AG04450 (cell line): ENCODE results near the gene SYCN. TPM values are rescaled to one million over a fixed set of nuclear protein-coding genes. Genes with fewer than 3 reads are reported as not detected.
"Not testable (repeated sequence)": the region's sequence is repeated elsewhere in the genome, so short reads cannot be mapped to it uniquely, and the experiment has no call there.

ENCODE experiments used
- CTCF ChIA-PET: fragments of 300-600, 350-600 bp; formaldehyde crosslinking; extraction: SDS; loops from one replicate; lab custom pipeline; 2022; ENCODE audit warnings: antibody characterized with exemption, inconsistent platforms; lab: Charles Lee
- POLR2A ChIA-PET: fragments of 350-600 bp; formaldehyde crosslinking; extraction: SDS; loops from one replicate; lab custom pipeline; 2021; ENCODE audit warnings: antibody characterized with exemption, inconsistent platforms; lab: Yijun Ruan, JAX
- DNase-seq: peaks from one replicate; pipeline ENCODE4 v3.0.0-alpha.2; 2011; ENCODE audit warnings: low read depth, low spot score
- H3K27ac ChIP-seq: one replicate; pipeline ENCODE4 v1.5.1; 2012; ENCODE audit warnings: low read depth, low read length, control low read depth
- H3K27me3 ChIP-seq: one replicate; pipeline ENCODE4 v1.6.0; 2012; ENCODE audit warnings: low read length; ENCODE audit not compliant: control insufficient read depth, insufficient read depth
- H3K4me3 ChIP-seq: 2 replicates; pipeline ENCODE4 v1.5.1; 2011; ENCODE audit warnings: mild to moderate bottlenecking, low read depth, low read length, control low read depth
- H3K9me3 ChIP-seq: 2 replicates; pipeline ENCODE4 v1.5.1; 2012; ENCODE audit warnings: low read length; ENCODE audit not compliant: control insufficient read depth, insufficient read depth
- polyA plus RNA-seq: library from polyadenylated mRNA; depleted of rRNA; stranded (reverse); fragments of >200 nt; gene quantifications from 2 replicates; pipeline ENCODE4 v1.2.3, GENCODE V29; 2011
- TF ChIP-seq, protein P1 (sequence below): IDR thresholded peaks from 2 replicates; pipeline ENCODE4 v1.5.1; 2011; ENCODE audit warnings: low read depth, low read length, control low read depth, inconsistent platforms

Gene SYCN
- polyA plus RNA-seq, 1 experiment, result not detected

DNA sequence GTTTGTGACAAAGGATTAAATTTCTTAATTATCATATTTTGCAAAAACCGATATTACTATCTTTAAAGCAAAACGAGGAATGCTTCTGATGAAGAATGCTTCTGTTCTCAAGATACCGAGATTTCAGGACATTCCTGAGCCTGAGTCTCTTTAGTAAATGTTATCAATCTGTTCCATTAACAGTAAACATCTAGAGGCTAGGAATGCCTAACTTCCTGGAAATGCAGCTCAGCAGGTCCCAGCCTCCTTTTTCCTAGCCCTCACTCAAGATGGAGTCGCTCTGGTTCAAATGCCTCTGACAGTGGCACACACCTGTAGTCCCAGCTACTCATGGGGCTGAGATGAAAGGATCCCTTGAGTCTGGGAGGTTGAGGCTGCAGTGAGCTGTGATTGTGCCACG lies 47.0 kb upstream of the SYCN start:
- ChIA-PET POLR2A (no interaction called here), CTCF (interaction anchor here (0.6 kb wide), 1 partner anchor 19 kb away, joined by 3 read pairs; no protein-coding TSS in a partner anchor)
- TF ChIP-seq, protein P1, sequence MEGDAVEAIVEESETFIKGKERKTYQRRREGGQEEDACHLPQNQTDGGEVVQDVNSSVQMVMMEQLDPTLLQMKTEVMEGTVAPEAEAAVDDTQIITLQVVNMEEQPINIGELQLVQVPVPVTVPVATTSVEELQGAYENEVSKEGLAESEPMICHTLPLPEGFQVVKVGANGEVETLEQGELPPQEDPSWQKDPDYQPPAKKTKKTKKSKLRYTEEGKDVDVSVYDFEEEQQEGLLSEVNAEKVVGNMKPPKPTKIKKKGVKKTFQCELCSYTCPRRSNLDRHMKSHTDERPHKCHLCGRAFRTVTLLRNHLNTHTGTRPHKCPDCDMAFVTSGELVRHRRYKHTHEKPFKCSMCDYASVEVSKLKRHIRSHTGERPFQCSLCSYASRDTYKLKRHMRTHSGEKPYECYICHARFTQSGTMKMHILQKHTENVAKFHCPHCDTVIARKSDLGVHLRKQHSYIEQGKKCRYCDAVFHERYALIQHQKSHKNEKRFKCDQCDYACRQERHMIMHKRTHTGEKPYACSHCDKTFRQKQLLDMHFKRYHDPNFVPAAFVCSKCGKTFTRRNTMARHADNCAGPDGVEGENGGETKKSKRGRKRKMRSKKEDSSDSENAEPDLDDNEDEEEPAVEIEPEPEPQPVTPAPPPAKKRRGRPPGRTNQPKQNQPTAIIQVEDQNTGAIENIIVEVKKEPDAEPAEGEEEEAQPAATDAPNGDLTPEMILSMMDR, result no peak
- peaks cover 13% of the 10 kb centered on the region; the same call in 1 of the 2 replicates for H3K9me3 ChIP-seq
- H3K27ac ChIP-seq, result no peak overlapping the region
- no peak for DNase-seq
- H3K4me3 ChIP-seq, result no peak overlapping the region
- peaks cover 52% of the 10 kb centered on the region for H3K27me3 ChIP-seq

DNA sequence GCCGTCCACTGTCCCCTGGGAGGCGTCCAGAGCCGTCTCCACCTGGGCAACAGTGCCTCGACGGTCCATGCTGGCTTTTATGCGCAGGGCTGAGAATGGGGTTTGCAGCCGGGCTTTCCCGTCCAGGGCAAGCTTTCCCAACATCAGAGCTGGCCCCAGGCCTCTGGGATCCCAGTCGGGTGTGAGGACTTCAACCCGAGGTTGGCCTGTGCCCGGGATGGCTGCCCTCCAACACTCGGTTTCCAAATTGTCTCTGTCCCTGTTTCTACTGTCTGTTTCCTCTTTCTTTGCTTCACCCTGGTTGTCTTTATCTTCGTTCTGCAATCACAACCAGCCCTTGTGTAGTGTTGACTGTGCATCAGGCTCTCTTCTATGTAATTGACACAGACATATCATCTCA lies 44.7 kb upstream of the SYCN start, which contains the start of gene IFNL4:
IFNL4 (minus strand) TSS at position 51 of the 400 bp plus-strand sequence.
- TF ChIP-seq, protein P1, result no peak
- Histone ChIP-seq H3K9me3 (peaks cover 13% of the 10 kb centered on the region; the same call in 1 of the 2 replicates), H3K27me3 (peaks cover 49% of the 10 kb centered on the region), H3K27ac (no peak within 1 kb of the TSS), H3K4me3 (no peak within 1 kb of the TSS)
- no peak for DNase-seq
- ChIA-PET POLR2A (no interaction called here), CTCF (no interaction called here)

DNA sequence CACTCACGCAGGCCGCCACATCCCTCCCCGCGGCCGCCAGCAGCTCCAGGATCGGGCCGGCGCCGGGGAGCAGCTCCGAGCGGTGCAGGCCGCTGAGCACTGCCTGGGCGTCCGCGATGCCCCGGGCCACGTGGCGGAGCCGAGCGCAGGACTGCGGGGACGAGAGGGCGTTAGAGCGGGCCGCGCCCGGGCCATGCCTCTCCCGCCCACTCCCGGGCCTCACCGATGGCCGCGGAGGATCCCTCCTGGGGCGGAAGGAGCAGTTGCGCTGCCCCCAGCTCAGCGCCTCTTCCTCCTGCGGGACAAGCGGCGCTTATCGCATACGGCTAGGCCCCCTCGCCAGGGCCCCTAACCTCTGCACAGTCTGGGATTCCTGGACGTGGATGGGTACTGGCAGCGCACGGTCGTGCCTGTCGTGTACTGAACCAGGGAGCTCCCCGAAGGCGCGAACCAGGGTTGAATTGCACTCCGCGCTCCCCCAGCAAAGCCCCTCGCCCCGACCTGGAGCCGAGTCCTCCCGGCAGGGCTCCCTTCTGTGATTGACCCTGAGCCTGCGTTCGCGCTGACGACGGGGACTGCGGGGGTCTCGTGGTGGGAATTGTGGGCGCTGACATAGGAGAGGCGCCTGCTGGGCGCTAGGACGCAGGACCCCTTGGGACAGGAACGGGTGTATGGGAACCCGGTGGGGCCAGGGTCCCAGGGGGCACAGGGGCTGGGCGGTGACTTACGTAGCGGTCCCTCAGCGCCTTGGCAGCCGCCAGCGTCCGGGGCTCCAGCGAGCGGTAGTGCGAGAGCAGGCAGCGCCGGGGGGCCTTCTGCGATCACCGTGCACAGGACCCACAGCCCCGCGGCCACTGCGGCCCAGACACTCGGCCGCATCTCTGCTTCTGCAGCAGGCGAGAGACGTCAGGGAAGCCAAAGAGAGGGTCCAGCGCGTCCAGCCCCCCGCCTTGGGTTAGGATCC lies 43.9 kb upstream of the SYCN start:
- no peak overlapping the region for H3K4me3 ChIP-seq
- H3K27ac ChIP-seq, result no peak overlapping the region
- peaks cover 13% of the 10 kb centered on the region; the same call in 1 of the 2 replicates for H3K9me3 ChIP-seq
- TF ChIP-seq, protein P1, result no peak
- H3K27me3 ChIP-seq, result peaks cover 45% of the 10 kb centered on the region
- DNase-seq, result no peak
- CTCF ChIA-PET, result no interaction called here
- POLR2A ChIA-PET, result no interaction called here

DNA sequence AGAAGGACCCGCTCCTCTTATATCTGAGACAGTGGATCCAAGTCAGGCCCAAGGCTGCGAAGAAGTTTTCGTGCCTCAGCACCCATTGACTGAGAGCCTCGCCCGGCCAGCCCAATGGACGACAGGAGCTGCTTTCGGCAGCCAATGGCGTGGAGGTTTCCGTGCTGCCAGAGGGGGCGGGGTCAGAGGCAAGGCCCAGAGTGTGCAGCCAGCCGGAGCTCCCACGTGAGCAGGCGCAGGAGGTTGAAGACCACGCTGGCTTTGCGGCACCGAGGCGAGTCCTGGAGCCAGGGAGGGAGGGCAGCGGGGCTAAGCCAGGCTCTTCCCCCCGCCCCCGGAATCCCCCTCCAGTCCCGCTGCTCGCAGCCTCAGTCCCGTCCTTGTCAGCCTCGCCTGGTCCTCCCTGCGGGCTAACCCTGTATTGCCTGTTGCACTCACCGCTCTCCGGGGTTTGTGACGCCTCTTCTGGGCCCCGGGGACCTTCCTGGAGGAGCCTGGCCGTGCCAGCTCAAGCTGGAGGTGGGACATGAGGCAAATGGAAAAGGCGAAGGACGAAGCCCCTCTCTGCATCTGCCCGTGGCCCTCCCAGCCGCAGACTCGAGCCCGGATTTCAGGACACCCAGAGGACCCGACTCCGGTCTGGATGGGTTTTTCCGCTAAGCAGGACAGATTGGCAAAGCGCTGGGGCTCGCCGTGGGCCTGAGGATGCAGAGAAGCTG lies 43.0 kb upstream of the SYCN start:
- DNase-seq, result no peak
- H3K9me3 ChIP-seq, result peaks cover 13% of the 10 kb centered on the region; the same call in 1 of the 2 replicates
- H3K27me3 ChIP-seq, result peaks cover 39% of the 10 kb centered on the region
- ChIA-PET CTCF (no interaction called here), POLR2A (no interaction called here)
- no peak overlapping the region for H3K4me3 ChIP-seq
- TF ChIP-seq, protein P1, result no peak
- H3K27ac ChIP-seq, result no peak overlapping the region

DNA sequence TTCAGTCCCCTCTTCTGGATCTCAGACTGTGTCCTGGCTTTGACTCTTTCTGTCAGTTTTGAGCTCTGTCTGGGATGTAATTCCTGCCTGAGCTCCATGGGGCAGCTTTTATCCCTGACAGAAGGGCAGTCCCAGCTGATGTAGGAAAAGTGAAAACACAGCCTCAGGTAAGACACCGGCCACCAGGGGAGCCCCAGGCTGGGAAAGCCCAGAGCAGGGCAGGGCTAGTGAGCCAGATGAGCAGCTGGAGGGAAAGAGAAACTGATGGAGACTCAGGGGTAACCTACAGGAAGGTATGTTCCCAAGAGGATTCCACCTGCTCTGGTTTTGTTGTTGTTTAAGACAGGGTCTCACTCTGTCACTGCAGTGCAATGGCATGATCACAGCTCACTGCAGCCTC lies 41.1 kb upstream of the SYCN start:
- peaks cover 13% of the 10 kb centered on the region; the same call in 1 of the 2 replicates for H3K9me3 ChIP-seq
- POLR2A ChIA-PET, H3K27ac ChIP-seq, DNase-seq, H3K4me3 ChIP-seq, CTCF ChIA-PET: not testable (repeated sequence)
- H3K27me3 ChIP-seq, result peaks cover 35% of the 10 kb centered on the region

DNA sequence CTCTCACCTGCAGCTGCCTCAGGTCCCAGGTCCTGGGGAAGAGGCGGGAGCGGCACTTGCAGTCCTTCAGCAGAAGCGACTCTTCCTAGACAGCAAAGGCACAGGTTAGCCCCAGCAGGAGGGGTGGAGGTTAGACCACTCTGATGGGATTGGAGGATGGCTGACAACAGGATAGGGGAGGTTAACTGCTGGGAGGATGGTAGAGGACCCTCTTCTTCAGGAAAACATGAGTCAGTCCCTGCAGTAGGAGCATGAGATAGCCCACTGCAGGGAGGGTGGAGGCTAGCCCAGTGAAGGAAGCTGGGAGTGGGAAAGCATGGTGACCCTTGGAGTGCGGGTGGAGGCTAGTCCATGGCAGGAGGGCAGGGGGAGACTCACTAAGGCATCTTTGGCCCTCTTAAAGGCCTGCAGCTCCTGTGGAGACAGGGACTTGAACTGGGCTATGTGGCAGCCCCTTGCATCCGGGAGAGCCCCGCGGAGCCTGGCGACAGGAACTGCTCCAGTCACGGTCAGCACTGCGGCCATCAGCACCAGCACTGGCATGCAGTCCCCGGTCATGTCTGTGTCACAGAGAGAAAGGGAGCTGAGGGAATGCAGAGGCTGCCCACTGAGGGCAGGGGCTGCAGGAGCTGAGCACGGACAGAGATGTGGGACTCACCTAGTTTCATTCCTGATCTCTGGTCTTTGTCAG lies 40.5 kb upstream of the SYCN start, which contains the start of gene IFNL3:
IFNL3 (minus strand) TSS at position 597 of the 691 bp plus-strand sequence; CDS start at position 558, 39 bp downstream.
- Histone ChIP-seq H3K27me3 (peaks cover 35% of the 10 kb centered on the region), H3K9me3 (peaks cover 13% of the 10 kb centered on the region; the same call in 1 of the 2 replicates)
- CTCF ChIA-PET, POLR2A ChIA-PET, DNase-seq, H3K27ac ChIP-seq, H3K4me3 ChIP-seq: not testable (repeated sequence)

DNA sequence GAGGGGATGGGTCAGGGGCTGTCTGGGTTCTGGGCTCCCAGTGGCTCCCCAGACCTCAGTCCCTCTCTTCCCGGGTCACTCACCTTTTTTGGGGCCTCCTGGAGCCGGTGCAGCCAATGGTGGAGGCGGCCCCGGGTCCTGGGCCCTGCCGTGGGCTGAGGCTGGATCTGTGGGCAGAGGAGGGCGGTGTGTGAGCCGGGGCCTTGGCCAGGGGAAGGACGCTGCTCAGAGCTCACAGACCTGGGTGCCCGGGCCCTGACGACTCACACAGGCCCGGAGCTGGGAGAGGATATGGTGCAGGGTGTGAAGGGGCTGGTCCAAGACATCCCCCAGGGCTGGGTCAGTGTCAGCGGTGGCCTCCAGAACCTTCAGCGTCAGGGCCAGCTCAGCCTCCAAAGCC lies 39.7 kb upstream of the SYCN start:
- CTCF ChIA-PET, POLR2A ChIA-PET, H3K27ac ChIP-seq, H3K4me3 ChIP-seq, DNase-seq: not testable (repeated sequence)
- H3K9me3 ChIP-seq, result peaks cover 13% of the 10 kb centered on the region; the same call in 1 of the 2 replicates
- peaks cover 33% of the 10 kb centered on the region for H3K27me3 ChIP-seq
